Body of pancreas (tissue), 4 donors: ENCODE results near the gene SLC25A21. TPM values are rescaled to one million over a fixed set of nuclear protein-coding genes. Genes with fewer than 3 reads are reported as not detected.
A peak's percentile ranks its signal among the peaks of the same experiment; 100 is the strongest.

Source experiments
- ATAC-seq: fragments of 150-250 bp; one replicate; pipeline ENCODE4 v1.9.1; 2016
- DNase-seq, 4 donors: peaks; one replicate each; pipeline ENCODE4 v3.0.0-alpha.2; 2019
- H3K27ac ChIP-seq, 4 donors: fragments of 200-600 bp; sonication (generic); 1 replicate in 3 of 4; 2 replicates in 1 of 4; pipeline versions ENCODE4 v1.5.1 to v1.6.1; 2016 to 2019; ENCODE audit warnings: mild to moderate bottlenecking in 1 of 4, mixed read lengths in 1 of 4, moderate library complexity in 1 of 4
- H3K27me3 ChIP-seq, 2 donors: fragments of 200-600 bp; sonication (generic); one replicate each; pipeline ENCODE4 v1.6.0; 2016; ENCODE audit warnings: mild to moderate bottlenecking in 1 of 2
- H3K36me3 ChIP-seq, 2 donors: fragments of 200-600 bp; sonication (generic); replicated peaks in 1 of 2; 2 replicates each; pipeline ENCODE4 v1.5.1; 2016; ENCODE audit warnings: low read depth in 2 of 2; ENCODE audit not compliant: insufficient read depth in 1 of 2
- H3K4me1 ChIP-seq: fragments of 200-600 bp; sonication (generic); one replicate; pipeline ENCODE4 v1.6.0; 2016
- H3K4me3 ChIP-seq, 2 donors: fragments of 200-600 bp; sonication (generic); 1 replicate in 1 of 2; 2 replicates in 1 of 2; pipeline ENCODE4 v1.5.1; 2016 to 2019
- H3K9me3 ChIP-seq, 3 donors: fragments of 200-600 bp; sonication (generic); 1 replicate in 2 of 3; 2 replicates in 1 of 3; pipeline ENCODE4 v1.5.1; 2016
- POLR2A ChIP-seq, 3 donors: fragments of 450-650 bp; IDR thresholded peaks; one replicate each; pipeline ENCODE4 v1.6.1; 2016; ENCODE audit warnings: antibody characterized with exemption in 3 of 3, mild to moderate bottlenecking in 2 of 3
- WGBS, 2 donors: methylation state at CpG; one replicate each; pipeline ENCODE4 v1.1.5; 2017; 5-methylcytosine and 5-hydroxymethylcytosine counted together
- intact Hi-C: fragments of 100-400 bp; cut with DNase I; formaldehyde crosslinking; loops from one replicate; pipeline ENCODE4 v1.15.1; 2023
- total RNA-seq, 2 donors: library from RNA; depleted of rRNA; stranded (reverse); fragments of >200 nt; gene quantifications; one replicate each; pipeline ENCODE4 v1.1.0, GENCODE V29; 2016
- TF ChIP-seq, protein P1 (sequence below), 7 experiments: fragments of 450-650 bp in 4 of 7; fragments of 200-600 bp in 3 of 7; sonication (generic) in 3 of 7; IDR thresholded peaks; one replicate each; pipeline ENCODE4 v1.5.1; 2016 to 2019; ENCODE audit warnings: antibody characterized with exemption in 7 of 7

SLC25A21 gene
- total RNA-seq, 2 donors from 2014 or later, result not detected

DNA sequence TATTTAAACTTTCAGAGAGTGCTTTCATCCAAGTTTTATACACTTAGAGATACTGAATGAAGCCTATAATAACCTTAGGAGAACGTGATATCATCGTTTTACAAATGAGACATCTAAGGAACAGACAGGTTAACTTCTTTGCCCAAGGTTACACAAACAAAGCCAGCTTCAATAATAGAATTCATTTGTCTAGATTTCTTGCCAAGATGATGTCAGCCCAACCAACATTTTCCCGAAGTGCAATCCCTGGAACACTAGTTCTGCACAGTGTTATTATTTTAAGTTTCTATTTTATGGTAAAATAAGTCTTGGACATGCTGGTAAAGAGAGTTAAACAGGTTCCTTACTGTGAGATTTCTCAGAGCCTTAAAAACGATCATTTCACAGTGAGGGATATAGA, 174.6 kb downstream of the SLC25A21 start:
- WGBS, 2 donors, result 7 to 9% methylated on average over 4 of the region's 4 CpGs
- intact Hi-C loops, result no loop called here
- ATAC-seq (peak; percentile 83), DNase-seq (peak in 1 of 4 donors; percentile 14)
- peaks cover 21% of the 10 kb centered on the region for H3K4me1 ChIP-seq
- H3K36me3 ChIP-seq, result no peaks in the 10 kb centered on the region
- no peak overlapping the region for H3K4me3 ChIP-seq
- TF ChIP-seq, protein P1, sequence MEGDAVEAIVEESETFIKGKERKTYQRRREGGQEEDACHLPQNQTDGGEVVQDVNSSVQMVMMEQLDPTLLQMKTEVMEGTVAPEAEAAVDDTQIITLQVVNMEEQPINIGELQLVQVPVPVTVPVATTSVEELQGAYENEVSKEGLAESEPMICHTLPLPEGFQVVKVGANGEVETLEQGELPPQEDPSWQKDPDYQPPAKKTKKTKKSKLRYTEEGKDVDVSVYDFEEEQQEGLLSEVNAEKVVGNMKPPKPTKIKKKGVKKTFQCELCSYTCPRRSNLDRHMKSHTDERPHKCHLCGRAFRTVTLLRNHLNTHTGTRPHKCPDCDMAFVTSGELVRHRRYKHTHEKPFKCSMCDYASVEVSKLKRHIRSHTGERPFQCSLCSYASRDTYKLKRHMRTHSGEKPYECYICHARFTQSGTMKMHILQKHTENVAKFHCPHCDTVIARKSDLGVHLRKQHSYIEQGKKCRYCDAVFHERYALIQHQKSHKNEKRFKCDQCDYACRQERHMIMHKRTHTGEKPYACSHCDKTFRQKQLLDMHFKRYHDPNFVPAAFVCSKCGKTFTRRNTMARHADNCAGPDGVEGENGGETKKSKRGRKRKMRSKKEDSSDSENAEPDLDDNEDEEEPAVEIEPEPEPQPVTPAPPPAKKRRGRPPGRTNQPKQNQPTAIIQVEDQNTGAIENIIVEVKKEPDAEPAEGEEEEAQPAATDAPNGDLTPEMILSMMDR (IDR thresholded peaks at IDR 0.05), result no peak
- TF ChIP-seq POLR2A (IDR thresholded peaks at IDR 0.05), result no peak
- H3K27me3 ChIP-seq, result no peaks in the 10 kb centered on the region
- H3K9me3 ChIP-seq, result no peaks in the 10 kb centered on the region
- peak overlapping the region in 1 of 4 donors; percentile 31 for H3K27ac ChIP-seq

DNA sequence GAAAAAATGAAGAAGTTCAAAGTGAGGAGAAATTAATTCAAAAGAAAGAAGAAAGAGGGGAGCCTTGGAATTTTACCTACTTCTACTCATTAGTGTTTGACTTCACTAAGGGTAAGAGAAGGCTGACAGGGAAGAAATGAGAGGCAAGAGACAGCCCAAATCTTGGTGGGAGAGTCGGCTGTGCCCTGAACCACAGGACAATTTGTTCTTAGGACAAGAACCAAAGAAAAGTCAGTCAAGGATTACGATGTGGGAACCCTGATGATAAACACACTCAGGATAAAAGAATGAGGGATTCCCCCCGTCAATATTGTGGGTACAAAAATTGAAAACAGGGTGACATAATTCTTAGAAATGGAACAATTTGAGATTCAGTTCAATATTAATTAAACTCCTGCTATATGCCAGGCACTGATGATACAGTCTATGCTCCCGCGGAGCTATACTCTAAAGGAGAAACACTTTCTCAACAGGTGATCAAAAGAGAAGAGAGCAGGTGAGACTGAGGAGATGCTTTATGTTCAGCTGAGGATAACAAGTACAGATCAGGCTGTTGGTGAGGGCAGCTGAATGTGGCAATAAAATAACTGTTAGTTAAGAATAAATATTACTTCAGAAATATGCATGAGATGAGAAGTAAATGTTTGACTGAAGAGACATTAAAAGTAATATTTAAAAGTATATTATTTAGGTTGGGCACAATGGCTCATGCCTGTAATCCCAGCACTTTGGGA, 175.4 kb downstream of the SLC25A21 start:
- no peak for DNase-seq
- H3K4me1 ChIP-seq, result peaks cover 21% of the 10 kb centered on the region
- H3K9me3 ChIP-seq, result no peaks in the 10 kb centered on the region
- no peak overlapping the region for H3K27ac ChIP-seq
- WGBS, 2 donors, result 82 to 87% methylated on average over 5 of the region's 5 CpGs
- no peak for TF ChIP-seq POLR2A (IDR thresholded peaks at IDR 0.05)
- TF ChIP-seq, protein P1 (IDR thresholded peaks at IDR 0.05), result no peak
- H3K4me3 ChIP-seq, result no peak overlapping the region
- intact Hi-C loops, result no loop called here
- H3K27me3 ChIP-seq, result no peaks in the 10 kb centered on the region
- H3K36me3 ChIP-seq, result no peaks in the 10 kb centered on the region
- ATAC-seq, result no peak

DNA sequence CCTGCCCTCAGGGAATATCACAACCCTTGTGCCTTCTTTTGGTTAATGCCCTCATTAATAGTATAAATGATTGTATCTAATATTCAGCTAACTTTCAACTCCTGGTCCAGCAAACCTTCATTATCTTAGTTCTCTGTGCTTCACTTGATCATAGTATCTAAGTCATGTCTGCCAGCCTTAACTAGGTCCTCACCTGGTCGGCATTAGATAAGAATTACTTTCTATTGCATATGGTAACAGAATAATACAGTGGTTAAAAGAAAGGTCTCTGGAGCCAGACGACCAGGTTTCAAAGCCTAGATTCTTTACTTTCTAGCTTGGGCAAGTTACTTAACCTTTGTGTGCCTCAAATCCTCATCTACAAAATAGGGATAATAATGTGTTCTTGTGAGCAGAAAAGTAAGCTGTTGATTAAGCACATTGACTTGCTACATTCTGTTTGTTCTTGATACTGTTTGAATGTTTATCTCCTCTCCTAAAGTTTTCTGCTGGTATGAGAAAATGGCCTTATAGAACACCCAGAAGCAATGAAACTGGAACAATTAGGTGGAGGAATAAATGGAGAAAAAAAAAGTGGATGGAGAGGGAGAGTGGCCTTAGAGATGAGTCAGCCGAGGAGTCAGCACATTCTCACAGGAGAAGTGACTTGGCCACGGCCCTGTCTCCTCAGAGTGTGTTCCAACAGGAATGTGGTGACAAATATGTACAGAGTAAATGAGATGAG, 176.1 kb downstream of the SLC25A21 start:
- peaks cover 21% of the 10 kb centered on the region for H3K4me1 ChIP-seq
- intact Hi-C loops, result no loop called here
- H3K36me3 ChIP-seq, result no peaks in the 10 kb centered on the region
- no peak overlapping the region for H3K4me3 ChIP-seq
- H3K27me3 ChIP-seq, result no peaks in the 10 kb centered on the region
- TF ChIP-seq, protein P1 (IDR thresholded peaks at IDR 0.05), result no peak
- no peak for TF ChIP-seq POLR2A (IDR thresholded peaks at IDR 0.05)
- no peak overlapping the region for H3K27ac ChIP-seq
- 58 to 81% methylated on average over 4 of the region's 4 CpGs for WGBS, 2 donors
- peak in 1 of 4 donors; percentile 5 for DNase-seq
- no peak for ATAC-seq
- no peaks in the 10 kb centered on the region for H3K9me3 ChIP-seq

DNA sequence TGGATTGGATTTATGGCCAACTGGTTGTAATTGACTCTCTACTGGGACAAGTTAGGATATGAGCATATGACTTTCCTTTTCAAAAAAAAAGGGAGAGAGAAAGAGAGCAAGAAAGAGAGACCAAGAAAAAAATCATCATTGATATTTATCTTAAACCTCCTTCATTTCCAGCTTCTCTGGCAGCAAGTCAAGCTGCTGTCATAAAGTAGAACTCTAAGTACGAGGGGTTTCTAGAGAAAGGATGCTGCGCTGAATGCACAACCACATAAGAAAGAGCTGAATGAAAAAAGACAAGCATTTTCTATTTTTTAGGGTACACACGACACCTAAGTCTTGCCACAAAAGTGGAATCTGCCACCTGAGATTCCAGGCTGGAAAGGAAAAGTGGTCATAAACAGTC, 182.6 kb downstream of the SLC25A21 start:
- Histone ChIP-seq H3K27me3 (no peaks in the 10 kb centered on the region), H3K4me3 (no peak overlapping the region), H3K4me1 (peaks cover 8% of the 10 kb centered on the region), H3K27ac (no peak overlapping the region), H3K36me3 (no peaks in the 10 kb centered on the region), H3K9me3 (no peaks in the 10 kb centered on the region)
- DNase-seq (no peak), ATAC-seq (no peak)
- TF ChIP-seq, protein P1 (IDR thresholded peaks at IDR 0.05), result no peak
- no peak for TF ChIP-seq POLR2A (IDR thresholded peaks at IDR 0.05)
- intact Hi-C loops, result no loop called here
- 84 to 91% methylated on average over 3 of the region's 3 CpGs for WGBS, 2 donors
